Chondrocyte (in vitro differentiated cells): Measurements from ENCODE around the gene BAX. TPM values are rescaled to one million over a fixed set of nuclear protein-coding genes. Genes with fewer than 3 reads are reported as not detected.

Source experiments
- DNase-seq: peaks from one replicate; pipeline ENCODE4 v3.0.0; 2021; ENCODE audit warnings: mixed read lengths, low spot score
- H3K27ac Mint-ChIP-seq: one replicate; pipeline ENCODE4 v1.8.0; 2021; ENCODE audit warnings: mild to moderate bottlenecking, moderate library complexity, mixed read lengths; ENCODE audit not compliant: unreplicated experiment
- H3K27me3 Mint-ChIP-seq: 2 replicates; pipeline ENCODE4 v1.8.0; 2021; ENCODE audit warnings: low read depth, mixed read lengths
- H3K36me3 Mint-ChIP-seq: 2 replicates; pipeline ENCODE4 v1.8.0; 2021; ENCODE audit warnings: low read depth, mixed read lengths
- H3K4me1 Mint-ChIP-seq: 2 replicates; pipeline ENCODE4 v1.8.0; 2021; ENCODE audit warnings: low read depth, mild to moderate bottlenecking, mixed read lengths
- H3K4me3 Mint-ChIP-seq: one replicate; pipeline ENCODE4 v1.8.0; 2021; ENCODE audit warnings: mild to moderate bottlenecking, moderate library complexity, mixed read lengths; ENCODE audit not compliant: unreplicated experiment
- H3K9me3 Mint-ChIP-seq: 2 replicates; pipeline ENCODE4 v1.8.0; 2021; ENCODE audit warnings: low read depth, mixed read lengths
- CTCF ChIP-seq: fragments of 200-600 bp; sonication (generic); IDR thresholded peaks from 2 replicates; pipeline ENCODE4 v1.5.0; 2021; ENCODE audit warnings: antibody characterized with exemption, mild to moderate bottlenecking, moderate library complexity
- total RNA-seq: library from RNA; stranded (reverse); gene quantifications from 3 replicates; pipeline ENCODE4 v1.2.1, GENCODE V29; 2021

Gene BAX
- total RNA-seq, 1 donor from 2014 or later = 161 TPM

GRCh38 chr19:48963371-48964204 is 8.9 kb downstream of the BAX start:
- H3K27ac Mint-ChIP-seq = peak overlapping the region; percentile 96
- peaks cover 63% of the 10 kb centered on the region for H3K4me1 Mint-ChIP-seq
- no peaks in the 10 kb centered on the region for H3K9me3 Mint-ChIP-seq
- no peaks in the 10 kb centered on the region for H3K27me3 Mint-ChIP-seq
- DNase-seq = peak; percentile 93
- TF ChIP-seq CTCF = no peak
- H3K36me3 Mint-ChIP-seq = peaks cover 18% of the 10 kb centered on the region
- H3K4me3 Mint-ChIP-seq = peak overlapping the region; percentile 93

GRCh38 chr19:48964205-48965039 is 9.7 kb downstream of the BAX start:
- Mint-ChIP-seq H3K4me3 (peak overlapping the region; percentile 93), H3K27me3 (no peaks in the 10 kb centered on the region), H3K36me3 (peaks cover 20% of the 10 kb centered on the region), H3K4me1 (peaks cover 63% of the 10 kb centered on the region), H3K27ac (peak overlapping the region; percentile 96), H3K9me3 (no peaks in the 10 kb centered on the region)
- no peak for TF ChIP-seq CTCF
- no peak for DNase-seq

- no peaks in the 10 kb centered on the region for H3K27me3 Mint-ChIP-seq
These were observed 10.5 kb downstream of the BAX start, which contains the start of gene FTL for GRCh38 chr19:48965040-48965805. Gene FTL, plus strand, starts transcription at chr19:48965309. Its CDS starts 199 bp downstream, at chr19:48965508.

GRCh38 chr19:48965806-48966540 is 11.3 kb downstream of the BAX start:
- Mint-ChIP-seq H3K27ac (peak overlapping the region; percentile 96), H3K4me3 (peak overlapping the region; percentile 93), H3K36me3 (peaks cover 20% of the 10 kb centered on the region), H3K4me1 (peaks cover 63% of the 10 kb centered on the region), H3K27me3 (no peaks in the 10 kb centered on the region), H3K9me3 (no peaks in the 10 kb centered on the region)
- TF ChIP-seq CTCF = no peak
- DNase-seq = peak; percentile 97

More at GRCh38 chr19:48965040-48965805, 10.5 kb downstream of the BAX start, which contains the start of gene FTL:
- Mint-ChIP-seq H3K9me3 (no peaks in the 10 kb centered on the region), H3K27ac (peak within 1 kb of the TSS; percentile 96), H3K36me3 (peaks cover 21% of the 10 kb centered on the region), H3K4me1 (peaks cover 63% of the 10 kb centered on the region), H3K4me3 (peak within 1 kb of the TSS; percentile 93)
- TF ChIP-seq CTCF = no peak
- peak; percentile 97 for DNase-seq
